ENCODE results near the gene ACYP1. TPM values are rescaled to one million over a fixed set of nuclear protein-coding genes. Genes with fewer than 3 reads are reported as not detected.

The ACYP1 gene
- total RNA-seq, 1 experiment from 2014 or later, result 21.3 TPM

DNA sequence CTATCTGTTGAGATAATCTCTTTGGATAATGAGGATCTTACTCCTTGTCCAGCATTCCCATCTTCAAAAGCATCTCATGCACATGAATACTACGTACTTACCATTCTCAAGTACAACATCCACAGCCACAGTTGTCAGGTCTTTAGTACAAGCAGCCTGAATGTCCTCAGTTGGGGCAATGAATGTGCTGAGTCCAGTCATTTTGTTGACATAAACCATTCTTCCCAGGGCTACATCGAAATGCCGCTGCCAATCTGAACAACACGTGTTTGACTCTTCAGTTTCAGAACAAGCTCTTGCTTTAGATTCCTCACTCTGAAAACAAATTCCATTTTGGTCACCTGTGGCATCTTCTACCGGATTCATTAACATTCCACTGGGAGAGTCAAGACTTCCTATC lies 17.5 kb downstream of the ACYP1 start:
- no peaks in the 10 kb centered on the region for H3K36me3 ChIP-seq (ENCODE audit: control insufficient read depth, insufficient read depth, low read length)
- no peaks in the 10 kb centered on the region for H3K27me3 ChIP-seq (ENCODE audit: control insufficient read depth, insufficient read depth, low read length)
- H3K27ac ChIP-seq (ENCODE audit: low read length), result no peak overlapping the region
- peaks cover 17% of the 10 kb centered on the region for H3K4me1 ChIP-seq (ENCODE audit: control insufficient read depth, insufficient read depth, low read length)
- no peak for DNase-seq (ENCODE audit: low read depth, low spot score)
- intact Hi-C loops (cut with micrococcal nuclease; ENCODE audit: unreplicated experiment) (no loop called here), in situ Hi-C loops (cut with HindIII; ENCODE audit: low pct_unique_long_range_greater_than_20kb, low sequenced_read_pairs) (no loop called here)
- ChIA-PET POLR2A (no interaction called here), CTCF (no interaction called here)
- ATAC-seq, result no peak
- H3K9me3 ChIP-seq (ENCODE audit: control insufficient read depth, insufficient read depth, low read depth, low read length), result no peaks in the 10 kb centered on the region
- BruUV-seq (replicated peaks), result no TSS peak
- H3K4me3 ChIP-seq (ENCODE audit: low read depth in 2 of 2, low read length in 2 of 2), result no peak overlapping the region
- TF ChIP-seq, protein P1, sequence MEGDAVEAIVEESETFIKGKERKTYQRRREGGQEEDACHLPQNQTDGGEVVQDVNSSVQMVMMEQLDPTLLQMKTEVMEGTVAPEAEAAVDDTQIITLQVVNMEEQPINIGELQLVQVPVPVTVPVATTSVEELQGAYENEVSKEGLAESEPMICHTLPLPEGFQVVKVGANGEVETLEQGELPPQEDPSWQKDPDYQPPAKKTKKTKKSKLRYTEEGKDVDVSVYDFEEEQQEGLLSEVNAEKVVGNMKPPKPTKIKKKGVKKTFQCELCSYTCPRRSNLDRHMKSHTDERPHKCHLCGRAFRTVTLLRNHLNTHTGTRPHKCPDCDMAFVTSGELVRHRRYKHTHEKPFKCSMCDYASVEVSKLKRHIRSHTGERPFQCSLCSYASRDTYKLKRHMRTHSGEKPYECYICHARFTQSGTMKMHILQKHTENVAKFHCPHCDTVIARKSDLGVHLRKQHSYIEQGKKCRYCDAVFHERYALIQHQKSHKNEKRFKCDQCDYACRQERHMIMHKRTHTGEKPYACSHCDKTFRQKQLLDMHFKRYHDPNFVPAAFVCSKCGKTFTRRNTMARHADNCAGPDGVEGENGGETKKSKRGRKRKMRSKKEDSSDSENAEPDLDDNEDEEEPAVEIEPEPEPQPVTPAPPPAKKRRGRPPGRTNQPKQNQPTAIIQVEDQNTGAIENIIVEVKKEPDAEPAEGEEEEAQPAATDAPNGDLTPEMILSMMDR (IDR thresholded peaks at IDR 0.05), result no peak
- TF ChIP-seq, protein P2, sequence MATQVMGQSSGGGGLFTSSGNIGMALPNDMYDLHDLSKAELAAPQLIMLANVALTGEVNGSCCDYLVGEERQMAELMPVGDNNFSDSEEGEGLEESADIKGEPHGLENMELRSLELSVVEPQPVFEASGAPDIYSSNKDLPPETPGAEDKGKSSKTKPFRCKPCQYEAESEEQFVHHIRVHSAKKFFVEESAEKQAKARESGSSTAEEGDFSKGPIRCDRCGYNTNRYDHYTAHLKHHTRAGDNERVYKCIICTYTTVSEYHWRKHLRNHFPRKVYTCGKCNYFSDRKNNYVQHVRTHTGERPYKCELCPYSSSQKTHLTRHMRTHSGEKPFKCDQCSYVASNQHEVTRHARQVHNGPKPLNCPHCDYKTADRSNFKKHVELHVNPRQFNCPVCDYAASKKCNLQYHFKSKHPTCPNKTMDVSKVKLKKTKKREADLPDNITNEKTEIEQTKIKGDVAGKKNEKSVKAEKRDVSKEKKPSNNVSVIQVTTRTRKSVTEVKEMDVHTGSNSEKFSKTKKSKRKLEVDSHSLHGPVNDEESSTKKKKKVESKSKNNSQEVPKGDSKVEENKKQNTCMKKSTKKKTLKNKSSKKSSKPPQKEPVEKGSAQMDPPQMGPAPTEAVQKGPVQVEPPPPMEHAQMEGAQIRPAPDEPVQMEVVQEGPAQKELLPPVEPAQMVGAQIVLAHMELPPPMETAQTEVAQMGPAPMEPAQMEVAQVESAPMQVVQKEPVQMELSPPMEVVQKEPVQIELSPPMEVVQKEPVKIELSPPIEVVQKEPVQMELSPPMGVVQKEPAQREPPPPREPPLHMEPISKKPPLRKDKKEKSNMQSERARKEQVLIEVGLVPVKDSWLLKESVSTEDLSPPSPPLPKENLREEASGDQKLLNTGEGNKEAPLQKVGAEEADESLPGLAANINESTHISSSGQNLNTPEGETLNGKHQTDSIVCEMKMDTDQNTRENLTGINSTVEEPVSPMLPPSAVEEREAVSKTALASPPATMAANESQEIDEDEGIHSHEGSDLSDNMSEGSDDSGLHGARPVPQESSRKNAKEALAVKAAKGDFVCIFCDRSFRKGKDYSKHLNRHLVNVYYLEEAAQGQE (IDR thresholded peaks at IDR 0.05; ENCODE audit: insufficient read depth in 1 of 2, low read depth in 2 of 2, low read length in 1 of 2), result no peak
- TF ChIP-seq POLR2AphosphoS5 (IDR thresholded peaks at IDR 0.05; ENCODE audit: low read depth, low read length) (no peak), TCF7L2 (IDR thresholded peaks at IDR 0.05; ENCODE audit: low read depth, low read length) (no peak)

DNA sequence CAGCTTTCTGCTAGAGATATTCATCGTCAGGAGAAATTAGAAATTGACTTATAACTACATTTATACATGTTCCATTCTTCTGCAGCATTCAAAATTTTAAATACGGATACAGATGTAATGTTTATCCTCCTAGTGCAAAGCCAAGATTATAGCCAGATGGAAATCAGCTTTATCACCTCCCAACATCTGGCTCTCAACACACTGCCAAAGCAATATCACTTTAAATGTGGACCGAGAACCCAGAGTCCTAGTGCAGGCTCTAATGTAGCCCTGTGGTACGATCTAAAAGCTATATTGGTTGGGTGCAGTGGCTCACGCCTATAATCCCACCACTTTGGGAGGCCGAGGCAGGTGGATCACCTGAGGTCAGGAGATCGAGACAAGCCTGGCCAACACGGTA lies 19.1 kb downstream of the ACYP1 start:
- no peak overlapping the region for H3K4me3 ChIP-seq (ENCODE audit: low read depth in 2 of 2, low read length in 2 of 2)
- TF ChIP-seq, protein P1 (IDR thresholded peaks at IDR 0.05), result no peak
- TF ChIP-seq TCF7L2 (IDR thresholded peaks at IDR 0.05; ENCODE audit: low read depth, low read length) (no peak), SIN3A (IDR thresholded peaks at IDR 0.05; ENCODE audit: borderline replicate concordance, insufficient read depth, low read depth, low read length) (no peak), POLR2AphosphoS5 (IDR thresholded peaks at IDR 0.05; ENCODE audit: low read depth, low read length) (no peak)
- TF ChIP-seq, protein P2 (IDR thresholded peaks at IDR 0.05; ENCODE audit: insufficient read depth in 1 of 2, low read depth in 2 of 2, low read length in 1 of 2), result no peak
- ChIA-PET POLR2A (no interaction called here), CTCF (interaction anchor here (0.6 kb wide), 1 partner anchor 184 kb away, joined by 4 read pairs; no protein-coding TSS in a partner anchor)
- H3K4me1 ChIP-seq (ENCODE audit: control insufficient read depth, insufficient read depth, low read length), result peaks cover 17% of the 10 kb centered on the region
- ATAC-seq (no peak), DNase-seq (ENCODE audit: low read depth, low spot score) (no peak)
- no TSS peak for BruUV-seq (replicated peaks)
- intact Hi-C loops (cut with micrococcal nuclease; ENCODE audit: unreplicated experiment) (no loop called here), in situ Hi-C loops (cut with HindIII; ENCODE audit: low pct_unique_long_range_greater_than_20kb, low sequenced_read_pairs) (no loop called here)
- no peaks in the 10 kb centered on the region for H3K27me3 ChIP-seq (ENCODE audit: control insufficient read depth, insufficient read depth, low read length)
- H3K27ac ChIP-seq (ENCODE audit: low read length), result no peak overlapping the region
- no peaks in the 10 kb centered on the region for H3K9me3 ChIP-seq (ENCODE audit: control insufficient read depth, insufficient read depth, low read depth, low read length)
- no peaks in the 10 kb centered on the region for H3K36me3 ChIP-seq (ENCODE audit: control insufficient read depth, insufficient read depth, low read length)
